IPS-18a (cell line): ENCODE data around the gene PTPN1.
A peak's percentile ranks its signal among the peaks of the same experiment; 100 is the strongest.
"Not testable (repeated sequence)": the region's sequence is repeated elsewhere in the genome, so short reads cannot be mapped to it uniquely, and the experiment has no call there.

Experiments used
- H3K27ac ChIP-seq: one replicate; pipeline ENCODE4 v1.5.1; 2013; ENCODE audit warnings: low read length
- H3K27me3 ChIP-seq: one replicate; pipeline ENCODE4 v1.6.1; 2013; ENCODE audit warnings: mild to moderate bottlenecking, low read length; ENCODE audit not compliant: control insufficient read depth, insufficient read depth
- H3K36me3 ChIP-seq: one replicate; pipeline ENCODE4 v1.6.1; 2013; ENCODE audit warnings: low read depth, low read length; ENCODE audit not compliant: control insufficient read depth
- H3K4me1 ChIP-seq: one replicate; pipeline ENCODE4 v1.6.1; 2013; ENCODE audit warnings: low read depth, low read length; ENCODE audit not compliant: control insufficient read depth
- H3K4me3 ChIP-seq: one replicate; pipeline ENCODE4 v1.5.1; 2013; ENCODE audit warnings: low read length
- H3K9ac ChIP-seq: one replicate; pipeline ENCODE4 v1.6.1; 2013; ENCODE audit warnings: mild to moderate bottlenecking, low read length, moderate library complexity
- H3K9me3 ChIP-seq: one replicate; pipeline ENCODE4 v1.6.1; 2013; ENCODE audit warnings: low read depth, low read length; ENCODE audit not compliant: control insufficient read depth

The PTPN1 gene

GRCh38 chr20:50506270-50506579 lies 4.0 kb upstream of the PTPN1 start:
- Histone ChIP-seq H3K4me1 (peaks cover 3% of the 10 kb centered on the region), H3K4me3 (no peak overlapping the region), H3K27ac (no peak overlapping the region), H3K27me3 (no peaks in the 10 kb centered on the region), H3K9ac (no peak overlapping the region), H3K36me3 (no peaks in the 10 kb centered on the region), H3K9me3 (no peaks in the 10 kb centered on the region)

- H3K27me3 ChIP-seq, H3K27ac ChIP-seq, H3K36me3 ChIP-seq, H3K9me3 ChIP-seq, H3K4me3 ChIP-seq, H3K9ac ChIP-seq, H3K4me1 ChIP-seq: not testable (repeated sequence)
Measured at GRCh38 chr20:50507745-50508144, 2.4 kb upstream of the PTPN1 start.

GRCh38 chr20:50508171-50508755 lies 1.9 kb upstream of the PTPN1 start:
- H3K4me3 ChIP-seq = no peak overlapping the region
- no peaks in the 10 kb centered on the region for H3K36me3 ChIP-seq
- no peak overlapping the region for H3K9ac ChIP-seq
- H3K4me1 ChIP-seq = peaks cover 7% of the 10 kb centered on the region
- no peaks in the 10 kb centered on the region for H3K9me3 ChIP-seq
- H3K27me3 ChIP-seq = no peaks in the 10 kb centered on the region
- no peak overlapping the region for H3K27ac ChIP-seq

GRCh38 chr20:50510706-50511542 lies 741 bp downstream of the PTPN1 start:
- Histone ChIP-seq H3K9me3 (no peaks in the 10 kb centered on the region), H3K4me3 (peak overlapping the region; percentile 89), H3K27ac (peak overlapping the region; percentile 28), H3K4me1 (peaks cover 7% of the 10 kb centered on the region), H3K27me3 (no peaks in the 10 kb centered on the region), H3K36me3 (no peaks in the 10 kb centered on the region), H3K9ac (peak overlapping the region; percentile 84)

GRCh38 chr20:50512323-50512722 lies 2.1 kb downstream of the PTPN1 start:
- Histone ChIP-seq H3K27me3 (no peaks in the 10 kb centered on the region), H3K9ac (peak overlapping the region; percentile 18), H3K4me3 (no peak overlapping the region), H3K9me3 (no peaks in the 10 kb centered on the region), H3K36me3 (no peaks in the 10 kb centered on the region), H3K27ac (no peak overlapping the region), H3K4me1 (peaks cover 7% of the 10 kb centered on the region)

- peaks cover 7% of the 10 kb centered on the region for H3K4me1 ChIP-seq
- no peaks in the 10 kb centered on the region for H3K36me3 ChIP-seq
- no peaks in the 10 kb centered on the region for H3K27me3 ChIP-seq
- H3K9ac ChIP-seq = no peak overlapping the region
- no peak overlapping the region for H3K4me3 ChIP-seq
- no peak overlapping the region for H3K27ac ChIP-seq
- H3K9me3 ChIP-seq = no peaks in the 10 kb centered on the region
Measured at GRCh38 chr20:50513169-50514034, 3.2 kb downstream of the PTPN1 start.

GRCh38 chr20:50514035-50514337 lies 3.8 kb downstream of the PTPN1 start:
- Histone ChIP-seq H3K27me3 (no peaks in the 10 kb centered on the region), H3K36me3 (no peaks in the 10 kb centered on the region), H3K4me3 (no peak overlapping the region), H3K9me3 (no peaks in the 10 kb centered on the region), H3K9ac (no peak overlapping the region), H3K27ac (no peak overlapping the region), H3K4me1 (peaks cover 7% of the 10 kb centered on the region)

GRCh38 chr20:50514750-50515149 lies 4.6 kb downstream of the PTPN1 start:
- Histone ChIP-seq H3K4me3 (no peak overlapping the region), H3K27ac (no peak overlapping the region), H3K27me3 (no peaks in the 10 kb centered on the region), H3K4me1 (peaks cover 4% of the 10 kb centered on the region), H3K9ac (no peak overlapping the region), H3K36me3 (no peaks in the 10 kb centered on the region), H3K9me3 (no peaks in the 10 kb centered on the region)

- H3K9ac ChIP-seq = no peak overlapping the region
- H3K9me3 ChIP-seq = no peaks in the 10 kb centered on the region
- H3K36me3 ChIP-seq = no peaks in the 10 kb centered on the region
- no peak overlapping the region for H3K4me3 ChIP-seq
- H3K27me3 ChIP-seq = no peaks in the 10 kb centered on the region
- H3K4me1 ChIP-seq = peaks cover 4% of the 10 kb centered on the region
- no peak overlapping the region for H3K27ac ChIP-seq
Measured at GRCh38 chr20:50515471-50516106, 5.4 kb downstream of the PTPN1 start.

GRCh38 chr20:50516180-50516934 lies 6.2 kb downstream of the PTPN1 start:
- Histone ChIP-seq H3K4me3 (no peak overlapping the region), H3K27me3 (no peaks in the 10 kb centered on the region), H3K27ac (no peak overlapping the region), H3K9me3 (no peaks in the 10 kb centered on the region), H3K4me1 (peaks cover 4% of the 10 kb centered on the region), H3K9ac (no peak overlapping the region), H3K36me3 (no peaks in the 10 kb centered on the region)
